Fibroblast of pulmonary artery (primary cell): ENCODE measurements around the gene HPS3.

Experiments
- DNase-seq: peaks from one replicate; pipeline ENCODE4 v3.0.0-alpha.2; 2010; ENCODE audit warnings: low read depth
- H3K4me3 ChIP-seq: replicated peaks from 2 replicates; pipeline ENCODE4 v1.5.1; 2011; ENCODE audit warnings: low read depth, mild to moderate bottlenecking, control low read depth, low read length, moderate library complexity
- TF ChIP-seq, protein P1 (sequence below): IDR thresholded peaks from 2 replicates; pipeline ENCODE4 v1.5.1; 2011; ENCODE audit warnings: mild to moderate bottlenecking, control low read depth, low read length, inconsistent platforms; ENCODE audit errors: missing control alignments

HPS3 gene

DNA sequence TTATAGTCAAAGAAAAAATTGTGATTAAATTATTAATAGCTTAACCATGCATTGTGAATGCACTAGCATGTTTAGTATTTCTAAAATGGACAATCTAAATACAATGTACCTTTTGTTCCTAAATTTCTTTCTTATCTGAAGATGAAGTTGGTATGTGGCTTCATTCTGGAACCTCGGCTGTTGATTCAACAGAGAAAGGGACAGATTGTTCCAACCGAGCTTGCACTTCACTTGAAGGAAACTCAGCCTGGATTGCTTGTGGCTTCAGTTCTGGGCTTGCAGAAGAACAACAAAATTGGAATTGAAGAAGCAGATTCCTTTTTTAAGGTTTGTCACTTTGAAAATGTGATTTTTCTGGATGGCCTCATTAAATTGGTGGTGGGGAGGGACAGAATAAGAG lies 32.6 kb downstream of the HPS3 start:
- DNase-seq, result peak; percentile 25
- H3K4me3 ChIP-seq, result no peak overlapping the region
- TF ChIP-seq, protein P1, sequence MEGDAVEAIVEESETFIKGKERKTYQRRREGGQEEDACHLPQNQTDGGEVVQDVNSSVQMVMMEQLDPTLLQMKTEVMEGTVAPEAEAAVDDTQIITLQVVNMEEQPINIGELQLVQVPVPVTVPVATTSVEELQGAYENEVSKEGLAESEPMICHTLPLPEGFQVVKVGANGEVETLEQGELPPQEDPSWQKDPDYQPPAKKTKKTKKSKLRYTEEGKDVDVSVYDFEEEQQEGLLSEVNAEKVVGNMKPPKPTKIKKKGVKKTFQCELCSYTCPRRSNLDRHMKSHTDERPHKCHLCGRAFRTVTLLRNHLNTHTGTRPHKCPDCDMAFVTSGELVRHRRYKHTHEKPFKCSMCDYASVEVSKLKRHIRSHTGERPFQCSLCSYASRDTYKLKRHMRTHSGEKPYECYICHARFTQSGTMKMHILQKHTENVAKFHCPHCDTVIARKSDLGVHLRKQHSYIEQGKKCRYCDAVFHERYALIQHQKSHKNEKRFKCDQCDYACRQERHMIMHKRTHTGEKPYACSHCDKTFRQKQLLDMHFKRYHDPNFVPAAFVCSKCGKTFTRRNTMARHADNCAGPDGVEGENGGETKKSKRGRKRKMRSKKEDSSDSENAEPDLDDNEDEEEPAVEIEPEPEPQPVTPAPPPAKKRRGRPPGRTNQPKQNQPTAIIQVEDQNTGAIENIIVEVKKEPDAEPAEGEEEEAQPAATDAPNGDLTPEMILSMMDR, result no peak

DNA sequence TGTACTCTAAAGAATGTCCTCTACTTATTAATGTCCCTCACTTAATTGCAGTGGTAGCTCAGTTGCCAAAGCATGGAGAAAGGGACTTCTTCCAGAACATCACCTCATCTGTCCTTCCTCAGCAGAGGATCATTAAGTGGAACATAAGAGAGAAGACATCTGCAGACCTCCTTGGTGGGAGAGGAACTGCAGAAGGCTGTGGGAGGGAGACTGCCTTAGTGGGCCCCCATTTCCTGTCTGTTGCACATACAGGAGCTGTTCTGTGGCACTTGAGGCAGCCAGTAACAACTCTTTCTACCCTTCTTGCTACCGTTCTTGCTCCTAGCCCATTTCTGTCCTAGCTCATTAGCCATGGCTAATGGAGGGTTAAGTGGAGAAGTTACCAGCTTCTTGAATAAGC lies 33.6 kb downstream of the HPS3 start:
- no peak for DNase-seq
- H3K4me3 ChIP-seq, result no peak overlapping the region
- TF ChIP-seq, protein P1, result no peak

DNA sequence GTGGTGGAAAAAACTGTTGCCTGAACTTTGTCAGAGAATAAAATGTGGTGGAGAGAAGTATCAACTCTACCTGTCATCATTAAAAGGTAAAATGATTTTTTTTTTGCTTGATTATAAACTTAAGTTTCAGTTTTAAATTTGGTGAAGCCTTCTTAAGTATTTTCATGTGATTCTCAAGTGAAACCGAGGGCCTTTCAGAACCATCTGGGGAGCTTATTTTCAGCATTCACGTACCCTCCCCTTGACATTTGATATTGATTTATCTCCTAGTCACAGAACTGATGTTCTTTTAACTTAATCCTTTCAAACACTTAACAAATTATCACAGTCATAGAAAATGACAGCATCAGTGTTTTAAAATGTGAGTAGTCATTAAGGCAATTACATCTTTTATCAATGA lies 38.5 kb downstream of the HPS3 start:
- H3K4me3 ChIP-seq, result no peak overlapping the region
- TF ChIP-seq, protein P1, result no peak
- DNase-seq, result no peak

DNA sequence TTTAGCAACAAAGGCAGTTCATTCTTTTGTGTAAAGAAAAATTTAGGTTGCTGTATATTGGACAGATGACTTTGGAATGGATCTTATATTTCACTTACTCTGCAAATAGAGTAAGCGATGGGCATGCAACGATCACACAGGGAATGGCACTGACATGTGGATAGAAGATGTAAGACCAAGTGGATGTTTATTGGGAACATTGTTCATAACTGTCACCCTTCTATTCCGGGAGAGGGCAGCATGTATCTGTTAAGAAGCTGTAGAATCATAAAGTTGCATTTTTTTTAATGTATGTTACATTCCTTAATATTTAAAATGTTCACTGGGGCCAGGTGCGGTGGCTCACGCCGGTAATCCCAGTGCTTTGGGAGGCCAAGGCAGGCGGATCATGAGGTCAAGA lies 41.2 kb downstream of the HPS3 start:
- H3K4me3 ChIP-seq, result no peak overlapping the region
- DNase-seq, result no peak
- TF ChIP-seq, protein P1, result no peak

GRCh38 chr3:149174901-149175300 lies 45.5 kb downstream of the HPS3 start:
- DNase-seq, result no peak
- TF ChIP-seq, protein P1, result no peak
- H3K4me3 ChIP-seq, result no peak overlapping the region

- no peak overlapping the region for H3K4me3 ChIP-seq
- no peak for DNase-seq
- TF ChIP-seq, protein P1, result no peak
Observed at GRCh38 chr3:149177122-149177521, 47.7 kb downstream of the HPS3 start.

- TF ChIP-seq, protein P1, result no peak
- peak; percentile 63 for DNase-seq
- no peak overlapping the region for H3K4me3 ChIP-seq
Observed at GRCh38 chr3:149179220-149179619, 49.8 kb downstream of the HPS3 start.
